SK-N-SH treated with all-trans-retinoic acid at 6 μM for 48 hours (cell line): ENCODE measurements around the gene CNGB1.

Experiments
- ARNTL ChIP-seq: fragments of 450-650 bp; formaldehyde crosslinking; IDR thresholded peaks from 2 replicates; pipeline ENCODE4 v1.5.0; 2020; ENCODE audit warnings: low read depth, mild to moderate bottlenecking, moderate library complexity, borderline replicate concordance
- CREB5 ChIP-seq: fragments of 250-450 bp; sonication (Bioruptor Pico); IDR thresholded peaks from 2 replicates; pipeline ENCODE4 v1.5.1; 2020; ENCODE audit warnings: low read depth, mild to moderate bottlenecking, moderate library complexity
- CSDC2 ChIP-seq: fragments of 250-450 bp; sonication (Bioruptor Pico); IDR thresholded peaks from 2 replicates; pipeline ENCODE4 v1.5.0; 2020; ENCODE audit warnings: mild to moderate bottlenecking, moderate library complexity
- PATZ1 ChIP-seq: fragments of 250-450 bp; sonication (Bioruptor Pico); IDR thresholded peaks from 2 replicates; pipeline ENCODE4 v1.8.0; 2020; ENCODE audit warnings: mild to moderate bottlenecking, moderate library complexity, borderline replicate concordance
- PPARA ChIP-seq: fragments of 250-450 bp; sonication (Bioruptor Pico); IDR thresholded peaks from 2 replicates; pipeline ENCODE4 v1.5.0; 2020; ENCODE audit warnings: mild to moderate bottlenecking, borderline replicate concordance
- RARB ChIP-seq: fragments of 250-450 bp; sonication (Bioruptor Pico); IDR thresholded peaks from 2 replicates; pipeline ENCODE4 v1.8.0; 2021; ENCODE audit warnings: mild to moderate bottlenecking, moderate library complexity
- ZC3H10 ChIP-seq: fragments of 250-450 bp; sonication (Bioruptor Pico); IDR thresholded peaks from 2 replicates; pipeline ENCODE4 v1.5.1; 2021; ENCODE audit warnings: mild to moderate bottlenecking, moderate library complexity
- ZFP3 ChIP-seq: fragments of 250-450 bp; sonication (Bioruptor Pico); IDR thresholded peaks from 2 replicates; pipeline ENCODE4 v1.5.0; 2020; ENCODE audit warnings: mild to moderate bottlenecking, moderate library complexity
- ZNF565 ChIP-seq: fragments of 450-650 bp; formaldehyde crosslinking; conservative IDR thresholded peaks from 2 replicates; pipeline ENCODE4 v1.5.0; 2020; ENCODE audit warnings: low read depth, mild to moderate bottlenecking, moderate library complexity
- ZNF70 ChIP-seq: fragments of 450-650 bp; formaldehyde crosslinking; IDR thresholded peaks from 2 replicates; pipeline ENCODE4 v1.5.0; 2020; ENCODE audit warnings: mild to moderate bottlenecking, moderate library complexity
- TF ChIP-seq, protein P1 (sequence below): fragments of 250-450 bp; sonication (Bioruptor Pico); IDR thresholded peaks from 2 replicates; pipeline ENCODE4 v1.8.0; 2021; ENCODE audit warnings: low read depth, mild to moderate bottlenecking, moderate library complexity, borderline replicate concordance

DNA sequence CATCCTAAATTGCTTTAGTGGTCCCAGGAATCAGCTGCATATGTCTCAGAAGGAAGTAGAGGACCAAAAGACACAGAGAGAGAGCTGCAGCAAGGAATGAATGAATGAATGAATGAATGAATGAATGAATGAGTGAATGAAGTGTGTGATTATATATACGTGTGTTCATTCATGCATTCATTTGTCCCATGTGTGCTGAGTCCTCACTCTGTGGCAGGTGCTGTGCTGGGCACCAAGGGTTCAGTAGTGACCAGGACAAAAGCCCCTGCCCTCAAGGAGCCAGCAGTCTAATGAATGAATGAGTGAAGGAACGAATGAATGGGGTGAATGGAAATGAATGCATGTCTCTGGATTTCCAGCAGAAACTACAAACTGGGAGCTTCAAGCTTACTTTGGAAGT is 9.4 kb downstream of the CNGB1 start:
- TF ChIP-seq PATZ1 (CRISPR knock-in tag) (no peak), CREB5 (no peak), ZFP3 (CRISPR knock-in tag) (no peak), ZNF70 (no peak), ZC3H10 (no peak), ARNTL (CRISPR knock-in tag) (no peak), RARB (CRISPR knock-in tag) (no peak), CSDC2 (no peak), PPARA (CRISPR knock-in tag) (no peak), ZNF565 (CRISPR knock-in tag) (no peak)
- TF ChIP-seq, protein P1, sequence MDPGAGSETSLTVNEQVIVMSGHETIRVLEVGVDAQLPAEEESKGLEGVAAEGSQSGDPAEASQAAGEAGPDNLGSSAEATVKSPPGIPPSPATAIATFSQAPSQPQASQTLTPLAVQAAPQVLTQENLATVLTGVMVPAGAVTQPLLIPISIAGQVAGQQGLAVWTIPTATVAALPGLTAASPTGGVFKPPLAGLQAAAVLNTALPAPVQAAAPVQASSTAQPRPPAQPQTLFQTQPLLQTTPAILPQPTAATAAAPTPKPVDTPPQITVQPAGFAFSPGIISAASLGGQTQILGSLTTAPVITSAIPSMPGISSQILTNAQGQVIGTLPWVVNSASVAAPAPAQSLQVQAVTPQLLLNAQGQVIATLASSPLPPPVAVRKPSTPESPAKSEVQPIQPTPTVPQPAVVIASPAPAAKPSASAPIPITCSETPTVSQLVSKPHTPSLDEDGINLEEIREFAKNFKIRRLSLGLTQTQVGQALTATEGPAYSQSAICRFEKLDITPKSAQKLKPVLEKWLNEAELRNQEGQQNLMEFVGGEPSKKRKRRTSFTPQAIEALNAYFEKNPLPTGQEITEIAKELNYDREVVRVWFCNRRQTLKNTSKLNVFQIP, result no peak
